A673 (cell line): ENCODE measurements around the gene SSNA1. TPM values are rescaled to one million over a fixed set of nuclear protein-coding genes. Genes with fewer than 3 reads are reported as not detected.

Source experiments
- BruUV-seq: library from RNA; stranded (reverse); fragments of 400-500 nt; replicated peaks from 2 replicates; lab custom pipeline; 2021; lab: Mats Ljungman, UMichigan
- CTCF ChIA-PET: fragments of 300-600 bp; sonication (Branson Sonifier 250); formaldehyde crosslinking; loops from one replicate; lab custom pipeline; 2022; ENCODE audit warnings: antibody characterized with exemption; lab: Charles Lee
- POLR2A ChIA-PET: fragments of 300-600 bp; sonication (Branson Sonifier 250); formaldehyde crosslinking; loops from one replicate; lab custom pipeline; 2022; ENCODE audit warnings: antibody characterized with exemption; ENCODE audit not compliant: low non-redundant PET; lab: Charles Lee
- DNase-seq: peaks from one replicate; pipeline ENCODE4 v3.0.0-alpha.2; 2015; ENCODE audit warnings: low spot score
- H3K27ac ChIP-seq: fragments of 200-600 bp; sonication (generic); 2 replicates; pipeline ENCODE4 v1.5.1; 2016; ENCODE audit warnings: mixed run types, low read depth, mild to moderate bottlenecking, mixed read lengths, antibody characterized with exemption, low read length; ENCODE audit not compliant: poor library complexity, severe bottlenecking
- H3K27me3 ChIP-seq: fragments of 200-600 bp; sonication (generic); replicated peaks from 2 replicates; pipeline ENCODE4 v1.6.1; 2017; ENCODE audit warnings: mixed run types, low read depth, mild to moderate bottlenecking, mixed read lengths, antibody characterized with exemption, low read length; ENCODE audit not compliant: insufficient read depth, poor library complexity
- H3K36me3 ChIP-seq: fragments of 200-600 bp; sonication (generic); 2 replicates; pipeline ENCODE4 v1.6.1; 2016; ENCODE audit warnings: mixed run types, mild to moderate bottlenecking, mixed read lengths, antibody characterized with exemption, low read length; ENCODE audit not compliant: insufficient read depth, poor library complexity, severe bottlenecking
- H3K4me1 ChIP-seq: fragments of 200-600 bp; sonication (generic); 2 replicates; pipeline ENCODE4 v1.6.1; 2017; ENCODE audit warnings: mixed run types, mild to moderate bottlenecking, mixed read lengths, antibody characterized with exemption, low read length; ENCODE audit not compliant: insufficient read depth, poor library complexity, severe bottlenecking
- H3K4me3 ChIP-seq: fragments of 200-600 bp; sonication (generic); 2 replicates; pipeline ENCODE4 v1.5.1; 2016; ENCODE audit warnings: low read depth, mixed run types, mild to moderate bottlenecking, mixed read lengths, low read length; ENCODE audit not compliant: poor library complexity, severe bottlenecking
- H3K9me3 ChIP-seq: fragments of 200-600 bp; sonication (generic); 2 replicates; pipeline ENCODE4 v1.6.1; 2016; ENCODE audit warnings: mixed run types, low read depth, mild to moderate bottlenecking, mixed read lengths, antibody characterized with exemption, low read length; ENCODE audit not compliant: poor library complexity, severe bottlenecking
- CTCF ChIP-seq: fragments of 300-800, 200-600 bp; sonication (generic); conservative IDR thresholded peaks from 2 replicates; pipeline ENCODE4 v1.5.1; 2017; ENCODE audit warnings: low read depth, mild to moderate bottlenecking, antibody characterized with exemption, low read length, moderate library complexity, mixed read lengths
- EZH2 ChIP-seq: fragments of 200-600 bp; sonication (generic); IDR thresholded peaks from 2 replicates; pipeline ENCODE4 v1.6.1; 2017; ENCODE audit warnings: borderline replicate concordance, low read depth, mild to moderate bottlenecking, mixed read lengths, antibody characterized with exemption, low read length; ENCODE audit not compliant: poor library complexity, severe bottlenecking
- intact Hi-C: fragments of 100-400 bp; cut with micrococcal nuclease; formaldehyde crosslinking; loops from one replicate; pipeline ENCODE4 v1.10.0; 2022; ENCODE audit not compliant: unreplicated experiment
- total RNA-seq: library from RNA; stranded (reverse); gene quantifications from 2 replicates; pipeline ENCODE4 v1.2.3, GENCODE V29; 2021

SSNA1 gene
- total RNA-seq, 1 experiment from 2014 or later = 87.3 TPM

- POLR2A ChIA-PET = no interaction called here
- CTCF ChIA-PET = no interaction called here
Measured at GRCh38 chr9:137169896-137170358, 18.5 kb upstream of the SSNA1 start, which contains the start of gene LRRC26. LRRC26 (minus strand) TSS chr9:137170051; CDS start chr9:137169943, 108 bp downstream.

GRCh38 chr9:137170486-137171148 lies 17.9 kb upstream of the SSNA1 start:
- TF ChIP-seq EZH2 (peak; percentile 1), CTCF (no peak)
- Histone ChIP-seq H3K9me3 (no peaks in the 10 kb centered on the region), H3K27ac (no peak overlapping the region), H3K27me3 (peaks cover 57% of the 10 kb centered on the region), H3K36me3 (no peaks in the 10 kb centered on the region), H3K4me3 (no peak overlapping the region), H3K4me1 (peaks cover 3% of the 10 kb centered on the region)
- CTCF ChIA-PET = interaction anchor here (0.7 kb wide), 1 partner anchor 41 kb away, joined by 3 read pairs; no protein-coding TSS in a partner anchor
- intact Hi-C loops = no loop called here
- DNase-seq = no peak
- BruUV-seq = no TSS peak
- POLR2A ChIA-PET = no interaction called here

More at GRCh38 chr9:137169896-137170358, 18.5 kb upstream of the SSNA1 start, which contains the start of gene LRRC26:
- DNase-seq = no peak
- intact Hi-C loops = no loop called here
- Histone ChIP-seq H3K4me3 (peak within 1 kb of the TSS; percentile 32), H3K27me3 (peaks cover 64% of the 10 kb centered on the region), H3K4me1 (peaks cover 1% of the 10 kb centered on the region), H3K27ac (no peak within 1 kb of the TSS), H3K9me3 (no peaks in the 10 kb centered on the region), H3K36me3 (no peaks in the 10 kb centered on the region)
- BruUV-seq = no TSS peak
- no peak for TF ChIP-seq CTCF
- peak; percentile 0 for TF ChIP-seq EZH2

- ChIA-PET CTCF (interaction anchor here (0.7 kb wide), 1 partner anchor 42 kb away, joined by 3 read pairs; no protein-coding TSS in a partner anchor), POLR2A (no interaction called here)
- TF ChIP-seq CTCF = no peak
- TF ChIP-seq EZH2 = no peak
- Histone ChIP-seq H3K27ac (no peak overlapping the region), H3K4me3 (no peak overlapping the region), H3K27me3 (peaks cover 50% of the 10 kb centered on the region), H3K36me3 (no peaks in the 10 kb centered on the region), H3K9me3 (no peaks in the 10 kb centered on the region), H3K4me1 (peaks cover 3% of the 10 kb centered on the region)
- BruUV-seq = no TSS peak
- no peak for DNase-seq
- intact Hi-C loops = no loop called here
Measured at GRCh38 chr9:137171149-137171900, 17.2 kb upstream of the SSNA1 start.
